ENCODE results near the gene HOMER3. TPM values are rescaled to one million over a fixed set of nuclear protein-coding genes. Genes with fewer than 3 reads are reported as not detected.

Gene HOMER3
- total RNA-seq, 1 experiment from 2014 or later = 58.9 TPM

DNA sequence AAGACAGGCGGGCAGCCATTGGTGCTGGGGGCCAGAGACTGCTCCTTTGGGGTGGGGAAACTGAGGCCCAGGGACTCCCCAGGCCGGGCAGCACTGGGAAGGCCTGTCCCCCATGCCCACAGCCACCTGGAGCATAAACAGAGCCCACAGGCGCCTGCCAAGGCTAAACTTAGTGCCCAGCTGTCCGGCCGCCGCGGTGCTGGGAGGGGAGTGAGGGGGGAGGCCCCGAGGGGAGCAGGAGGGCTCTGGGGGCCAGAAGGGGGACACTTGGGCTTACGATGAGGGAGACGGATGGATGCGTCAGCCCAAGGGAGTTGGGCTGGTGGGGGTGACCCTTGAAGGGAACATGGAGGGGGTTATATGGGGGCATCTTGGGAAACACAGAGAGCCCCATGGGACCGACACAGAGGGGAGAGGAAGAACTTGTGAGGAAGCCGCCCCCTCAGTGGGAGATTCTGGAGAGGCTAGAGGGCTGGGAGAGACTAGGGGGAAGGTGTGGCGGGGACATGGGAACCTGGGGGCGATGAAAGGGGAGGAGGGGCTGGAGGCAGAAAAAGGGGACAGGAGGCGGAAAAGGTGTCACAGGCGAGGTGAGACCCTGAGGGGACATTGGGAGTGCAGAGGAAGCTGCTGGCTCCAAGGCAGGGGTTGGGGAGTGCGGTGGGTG lies 47.3 kb downstream of the HOMER3 start:
- TF ChIP-seq POLR2AphosphoS5 (IDR thresholded peaks at IDR 0.05; ENCODE audit: low read depth, low read length) = no peak
- TF ChIP-seq TCF7L2 (IDR thresholded peaks at IDR 0.05; ENCODE audit: low read depth, low read length) = no peak
- no peak for TF ChIP-seq SIN3A (IDR thresholded peaks at IDR 0.05; ENCODE audit: borderline replicate concordance, insufficient read depth, low read depth, low read length)
- TF ChIP-seq, protein P1, sequence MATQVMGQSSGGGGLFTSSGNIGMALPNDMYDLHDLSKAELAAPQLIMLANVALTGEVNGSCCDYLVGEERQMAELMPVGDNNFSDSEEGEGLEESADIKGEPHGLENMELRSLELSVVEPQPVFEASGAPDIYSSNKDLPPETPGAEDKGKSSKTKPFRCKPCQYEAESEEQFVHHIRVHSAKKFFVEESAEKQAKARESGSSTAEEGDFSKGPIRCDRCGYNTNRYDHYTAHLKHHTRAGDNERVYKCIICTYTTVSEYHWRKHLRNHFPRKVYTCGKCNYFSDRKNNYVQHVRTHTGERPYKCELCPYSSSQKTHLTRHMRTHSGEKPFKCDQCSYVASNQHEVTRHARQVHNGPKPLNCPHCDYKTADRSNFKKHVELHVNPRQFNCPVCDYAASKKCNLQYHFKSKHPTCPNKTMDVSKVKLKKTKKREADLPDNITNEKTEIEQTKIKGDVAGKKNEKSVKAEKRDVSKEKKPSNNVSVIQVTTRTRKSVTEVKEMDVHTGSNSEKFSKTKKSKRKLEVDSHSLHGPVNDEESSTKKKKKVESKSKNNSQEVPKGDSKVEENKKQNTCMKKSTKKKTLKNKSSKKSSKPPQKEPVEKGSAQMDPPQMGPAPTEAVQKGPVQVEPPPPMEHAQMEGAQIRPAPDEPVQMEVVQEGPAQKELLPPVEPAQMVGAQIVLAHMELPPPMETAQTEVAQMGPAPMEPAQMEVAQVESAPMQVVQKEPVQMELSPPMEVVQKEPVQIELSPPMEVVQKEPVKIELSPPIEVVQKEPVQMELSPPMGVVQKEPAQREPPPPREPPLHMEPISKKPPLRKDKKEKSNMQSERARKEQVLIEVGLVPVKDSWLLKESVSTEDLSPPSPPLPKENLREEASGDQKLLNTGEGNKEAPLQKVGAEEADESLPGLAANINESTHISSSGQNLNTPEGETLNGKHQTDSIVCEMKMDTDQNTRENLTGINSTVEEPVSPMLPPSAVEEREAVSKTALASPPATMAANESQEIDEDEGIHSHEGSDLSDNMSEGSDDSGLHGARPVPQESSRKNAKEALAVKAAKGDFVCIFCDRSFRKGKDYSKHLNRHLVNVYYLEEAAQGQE (IDR thresholded peaks at IDR 0.05; ENCODE audit: insufficient read depth in 1 of 2, low read depth in 2 of 2, low read length in 1 of 2) = no peak
- TF ChIP-seq, protein P2, sequence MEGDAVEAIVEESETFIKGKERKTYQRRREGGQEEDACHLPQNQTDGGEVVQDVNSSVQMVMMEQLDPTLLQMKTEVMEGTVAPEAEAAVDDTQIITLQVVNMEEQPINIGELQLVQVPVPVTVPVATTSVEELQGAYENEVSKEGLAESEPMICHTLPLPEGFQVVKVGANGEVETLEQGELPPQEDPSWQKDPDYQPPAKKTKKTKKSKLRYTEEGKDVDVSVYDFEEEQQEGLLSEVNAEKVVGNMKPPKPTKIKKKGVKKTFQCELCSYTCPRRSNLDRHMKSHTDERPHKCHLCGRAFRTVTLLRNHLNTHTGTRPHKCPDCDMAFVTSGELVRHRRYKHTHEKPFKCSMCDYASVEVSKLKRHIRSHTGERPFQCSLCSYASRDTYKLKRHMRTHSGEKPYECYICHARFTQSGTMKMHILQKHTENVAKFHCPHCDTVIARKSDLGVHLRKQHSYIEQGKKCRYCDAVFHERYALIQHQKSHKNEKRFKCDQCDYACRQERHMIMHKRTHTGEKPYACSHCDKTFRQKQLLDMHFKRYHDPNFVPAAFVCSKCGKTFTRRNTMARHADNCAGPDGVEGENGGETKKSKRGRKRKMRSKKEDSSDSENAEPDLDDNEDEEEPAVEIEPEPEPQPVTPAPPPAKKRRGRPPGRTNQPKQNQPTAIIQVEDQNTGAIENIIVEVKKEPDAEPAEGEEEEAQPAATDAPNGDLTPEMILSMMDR (IDR thresholded peaks at IDR 0.05) = no peak
- ATAC-seq (no peak), DNase-seq (ENCODE audit: low read depth, low spot score) (no peak)
- H3K9me3 ChIP-seq (ENCODE audit: control insufficient read depth, insufficient read depth, low read depth, low read length) = no peaks in the 10 kb centered on the region
- BruUV-seq (replicated peaks) = no TSS peak
- no peaks in the 10 kb centered on the region; the same call in 1 of the 2 replicates for H3K4me1 ChIP-seq (ENCODE audit: control insufficient read depth, insufficient read depth, low read length)
- in situ Hi-C loops (cut with HindIII; ENCODE audit: low pct_unique_long_range_greater_than_20kb, low sequenced_read_pairs) (no loop called here), intact Hi-C loops (cut with micrococcal nuclease; ENCODE audit: unreplicated experiment) (no loop called here)
- no peaks in the 10 kb centered on the region for H3K27me3 ChIP-seq (ENCODE audit: control insufficient read depth, insufficient read depth, low read length)
- CTCF ChIA-PET = interaction anchor here (1.6 kb wide), 1 partner anchor 22 kb away, joined by 3 read pairs; no protein-coding TSS in a partner anchor
- POLR2A ChIA-PET = no interaction called here
- no peak overlapping the region for H3K27ac ChIP-seq (ENCODE audit: low read length)
- H3K4me3 ChIP-seq (ENCODE audit: low read depth in 2 of 2, low read length in 2 of 2) = no peak overlapping the region
- H3K36me3 ChIP-seq (ENCODE audit: control insufficient read depth, insufficient read depth, low read length) = no peaks in the 10 kb centered on the region

DNA sequence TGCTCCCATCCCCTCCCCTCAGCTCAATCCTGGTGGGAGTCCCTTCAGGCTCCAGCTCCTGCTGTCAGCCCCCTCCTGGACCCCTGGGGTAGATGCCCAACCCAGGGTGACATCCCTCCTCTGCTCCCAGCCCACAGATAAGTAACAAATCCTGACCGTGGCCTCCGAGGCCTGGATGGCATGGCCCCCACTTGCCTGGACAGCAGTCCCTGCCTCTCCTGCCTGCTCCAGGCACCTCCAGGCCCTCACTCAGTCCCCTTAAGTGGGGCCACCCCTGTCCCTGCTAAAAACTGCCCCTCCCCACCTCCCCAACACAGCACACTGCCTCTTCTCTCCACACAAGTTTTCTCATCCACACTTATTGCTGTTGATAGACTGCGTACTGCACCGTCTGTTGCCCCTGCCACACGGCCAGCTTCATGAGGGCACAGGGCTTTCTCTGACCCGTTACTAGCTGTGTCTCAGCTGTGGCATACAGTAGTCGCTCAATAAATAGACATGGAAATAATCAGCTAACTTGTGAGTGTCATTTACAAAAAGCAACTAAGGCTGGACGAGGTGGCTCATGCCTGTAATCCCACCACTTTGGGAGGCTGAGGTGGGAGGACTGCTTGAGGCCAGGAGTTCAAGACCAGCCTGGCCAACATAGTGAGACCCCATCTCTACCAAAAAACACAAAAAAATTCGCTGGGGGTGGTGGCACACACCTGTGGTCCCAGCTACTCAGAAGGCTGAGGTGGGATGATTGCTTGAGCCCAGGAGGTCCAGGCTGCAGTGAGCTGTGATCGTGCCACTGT lies 50.9 kb downstream of the HOMER3 start:
- POLR2A ChIA-PET = no interaction called here
- intact Hi-C loops (cut with micrococcal nuclease; ENCODE audit: unreplicated experiment) (no loop called here), in situ Hi-C loops (cut with HindIII; ENCODE audit: low pct_unique_long_range_greater_than_20kb, low sequenced_read_pairs) (no loop called here)
- TF ChIP-seq, protein P1 (IDR thresholded peaks at IDR 0.05; ENCODE audit: insufficient read depth in 1 of 2, low read depth in 2 of 2, low read length in 1 of 2) = no peak
- TF ChIP-seq, protein P2 (IDR thresholded peaks at IDR 0.05) = no peak
- no peak for TF ChIP-seq POLR2AphosphoS5 (IDR thresholded peaks at IDR 0.05; ENCODE audit: low read depth, low read length)
- no peak for TF ChIP-seq SIN3A (IDR thresholded peaks at IDR 0.05; ENCODE audit: borderline replicate concordance, insufficient read depth, low read depth, low read length)
- no peak for TF ChIP-seq TCF7L2 (IDR thresholded peaks at IDR 0.05; ENCODE audit: low read depth, low read length)
- DNase-seq (ENCODE audit: low read depth, low spot score) (no peak), ATAC-seq (no peak)
- CTCF ChIA-PET = interaction anchor here (0.6 kb wide), 2 partner anchors 29 to 97 kb away, joined by 3 read pairs; partner anchors contain the start of gene COPE
- H3K27ac ChIP-seq (ENCODE audit: low read length) = no peak overlapping the region
- H3K4me3 ChIP-seq (ENCODE audit: low read depth in 2 of 2, low read length in 2 of 2) = no peak overlapping the region
- no peaks in the 10 kb centered on the region for H3K36me3 ChIP-seq (ENCODE audit: control insufficient read depth, insufficient read depth, low read length)
- H3K27me3 ChIP-seq (ENCODE audit: control insufficient read depth, insufficient read depth, low read length) = no peaks in the 10 kb centered on the region
- no peaks in the 10 kb centered on the region for H3K9me3 ChIP-seq (ENCODE audit: control insufficient read depth, insufficient read depth, low read depth, low read length)
- H3K4me1 ChIP-seq (ENCODE audit: control insufficient read depth, insufficient read depth, low read length) = no peaks in the 10 kb centered on the region; the same call in 1 of the 2 replicates
- no TSS peak for BruUV-seq (replicated peaks)

Data from Panc1 (cell line).